GM19239 (cell line): ENCODE measurements around the gene LYPD6B.
A peak's percentile ranks its signal among the peaks of the same experiment; 100 is the strongest.

Experiments
- DNase-seq: peaks from one replicate; pipeline ENCODE4 v3.0.0; 2011; ENCODE audit warnings: low spot score; ENCODE audit not compliant: insufficient read length
- FAIRE-seq: peaks from 2 replicates; lab custom pipeline; 2011; peaks lifted over from hg19 to GRCh38; lab: Jason Lieb, UNC

Gene LYPD6B

GRCh38 chr2:149100739-149101699 is 62.5 kb downstream of the LYPD6B start:
- no peak for DNase-seq
- no peak for FAIRE-seq

- no peak for FAIRE-seq
- DNase-seq: no peak
These were observed 63.3 kb downstream of the LYPD6B start for GRCh38 chr2:149101818-149102217.

DNA sequence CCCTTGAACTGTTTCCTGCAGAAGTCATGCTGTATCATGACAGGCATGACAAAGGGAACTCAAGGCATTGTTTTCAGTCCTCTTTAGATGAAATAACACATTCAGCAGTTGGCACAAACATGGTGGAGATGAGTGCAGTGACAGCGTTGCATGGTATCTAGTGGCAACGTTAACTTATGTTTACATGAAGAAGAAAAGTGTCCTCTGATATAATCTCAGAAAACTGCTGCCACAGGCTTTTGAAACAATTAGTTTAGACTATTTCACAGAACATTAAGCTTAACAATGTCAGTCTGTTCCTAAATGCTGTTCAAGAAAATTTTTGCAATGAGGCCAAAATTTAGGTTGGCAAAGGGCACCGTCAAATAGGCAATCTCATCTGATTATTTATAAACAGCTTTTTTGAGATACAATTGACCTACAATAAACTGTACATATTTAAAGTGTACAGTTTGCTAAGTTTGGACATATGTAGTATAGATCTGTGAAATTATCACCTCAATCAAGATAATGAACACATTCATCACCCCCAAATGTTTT is 64.7 kb downstream of the LYPD6B start:
- no peak for DNase-seq
- FAIRE-seq: no peak

DNA sequence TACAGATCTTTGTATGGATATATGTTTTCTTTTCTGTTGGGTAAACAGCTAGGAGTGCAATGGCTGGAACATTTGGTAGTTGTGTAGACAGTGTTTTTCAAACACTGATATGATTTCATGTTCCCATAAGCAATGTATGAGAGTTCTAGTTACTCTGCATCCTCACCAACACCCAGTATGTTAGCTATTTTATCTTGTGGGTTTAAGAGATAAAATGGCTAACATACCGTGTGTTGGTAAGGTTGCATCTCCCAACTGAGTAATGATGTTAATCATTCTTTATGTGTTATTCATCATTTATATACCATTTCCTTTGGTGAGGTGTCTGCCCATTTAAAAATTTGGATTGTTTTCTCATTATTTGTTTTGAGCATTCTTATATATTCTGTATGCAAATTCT is 65.7 kb downstream of the LYPD6B start:
- no peak for FAIRE-seq

GRCh38 chr2:149112068-149112467 is 73.6 kb downstream of the LYPD6B start:
- FAIRE-seq: no peak
- DNase-seq: no peak

More for the DNA sequence above, 65.7 kb downstream of the LYPD6B start:
- DNase-seq: no peak

- DNase-seq: no peak
- FAIRE-seq: no peak
These were observed 74.2 kb downstream of the LYPD6B start for GRCh38 chr2:149112713-149113112.

DNA sequence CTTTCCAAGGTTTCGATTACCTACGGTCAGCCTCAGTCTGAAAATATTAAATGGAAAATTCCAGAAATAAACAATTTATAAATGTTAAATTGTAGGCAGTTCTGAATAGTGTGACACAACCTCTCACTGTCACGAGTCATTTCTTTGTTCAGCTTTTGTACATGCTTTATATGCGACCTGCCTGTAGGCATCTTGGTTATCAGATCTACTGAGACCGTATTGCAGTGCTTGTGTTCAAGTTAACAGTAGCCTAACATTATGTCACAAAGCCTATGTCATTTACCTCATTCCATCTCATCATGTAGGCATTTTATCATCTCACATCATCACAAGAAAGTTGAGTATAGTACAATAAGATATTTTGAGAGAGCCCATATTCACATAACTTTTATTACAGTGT is 77.3 kb downstream of the LYPD6B start:
- no peak for FAIRE-seq
- DNase-seq: no peak

GRCh38 chr2:149119368-149119767 is 80.9 kb downstream of the LYPD6B start:
- DNase-seq: no peak
- FAIRE-seq: no peak

- FAIRE-seq (no peak), DNase-seq (no peak)
These were observed 84.0 kb downstream of the LYPD6B start for GRCh38 chr2:149122516-149122915.

GRCh38 chr2:149125031-149125725 is 86.7 kb downstream of the LYPD6B start:
- DNase-seq (no peak), FAIRE-seq (no peak)

DNA sequence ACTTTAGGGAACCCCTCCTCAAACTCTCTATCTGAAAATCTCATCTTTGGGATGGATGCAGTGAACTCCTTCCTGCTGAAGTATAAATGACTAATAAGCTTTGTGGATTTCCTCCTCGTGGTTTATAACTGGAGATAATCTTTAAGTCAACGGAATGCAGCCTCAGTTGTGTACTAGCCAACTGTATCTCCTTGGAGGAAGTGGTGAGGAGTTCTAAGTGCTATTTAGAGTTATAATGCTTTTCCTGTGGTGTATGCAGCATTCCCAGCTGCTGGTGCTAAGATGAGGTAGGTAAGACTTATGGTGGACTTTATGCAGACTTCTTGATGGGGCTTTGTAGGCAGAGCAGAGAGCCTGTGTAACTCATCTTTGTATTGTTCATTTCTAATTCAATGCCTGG is 90.9 kb downstream of the LYPD6B start:
- FAIRE-seq: no peak
- DNase-seq: no peak

- FAIRE-seq (no peak), DNase-seq (no peak)
These were observed 93.8 kb downstream of the LYPD6B start for GRCh38 chr2:149132339-149132738.

GRCh38 chr2:149132901-149133300 is 94.4 kb downstream of the LYPD6B start:
- no peak for FAIRE-seq
- DNase-seq: no peak

DNA sequence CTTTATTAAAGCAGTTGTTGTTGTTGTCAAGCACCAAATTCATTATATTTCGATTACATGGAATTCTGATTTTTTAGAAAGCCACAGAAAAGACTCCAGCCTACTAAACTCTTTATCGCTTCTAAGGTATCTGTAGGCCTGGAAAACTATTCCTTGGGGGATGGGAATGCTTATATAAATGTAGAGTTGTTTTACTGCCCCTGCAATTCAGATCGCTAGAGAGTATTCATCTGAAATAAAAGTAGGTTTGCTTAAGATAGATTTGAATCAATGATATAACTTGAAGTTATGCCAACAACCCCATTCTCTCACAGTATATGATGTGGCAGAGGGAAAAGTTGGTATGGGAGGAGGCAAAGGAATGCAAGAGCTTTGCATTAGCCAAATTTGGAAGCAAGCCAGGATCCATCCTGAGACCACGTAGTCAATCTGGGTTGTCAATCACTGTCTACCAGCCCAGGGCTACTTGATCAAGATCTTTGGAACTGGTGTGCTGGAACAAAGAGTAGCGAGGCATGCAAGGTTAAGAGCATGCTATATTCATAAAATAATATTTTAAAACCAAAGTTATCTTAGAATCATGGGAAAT is 95.9 kb downstream of the LYPD6B start:
- no peak for FAIRE-seq
- no peak for DNase-seq

DNA sequence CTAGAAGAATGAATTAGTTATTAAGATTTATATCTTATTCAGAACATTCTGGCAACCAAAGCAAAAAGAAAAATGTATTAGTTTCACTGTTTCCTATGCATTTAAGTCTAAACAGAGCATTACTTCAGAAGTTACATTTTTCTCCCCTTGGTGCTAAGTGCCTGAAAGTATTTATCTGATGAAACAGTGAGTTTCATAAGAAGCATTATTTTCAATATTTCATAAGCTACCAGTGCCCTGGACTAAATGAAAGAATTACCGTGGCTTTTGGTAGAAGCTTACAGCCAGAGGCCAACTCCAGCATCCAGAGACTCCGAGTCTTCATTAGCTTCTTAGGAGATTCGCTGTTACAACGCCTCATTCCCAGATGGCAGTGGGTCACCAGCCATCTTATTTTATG is 97.6 kb downstream of the LYPD6B start:
- DNase-seq: no peak

DNA sequence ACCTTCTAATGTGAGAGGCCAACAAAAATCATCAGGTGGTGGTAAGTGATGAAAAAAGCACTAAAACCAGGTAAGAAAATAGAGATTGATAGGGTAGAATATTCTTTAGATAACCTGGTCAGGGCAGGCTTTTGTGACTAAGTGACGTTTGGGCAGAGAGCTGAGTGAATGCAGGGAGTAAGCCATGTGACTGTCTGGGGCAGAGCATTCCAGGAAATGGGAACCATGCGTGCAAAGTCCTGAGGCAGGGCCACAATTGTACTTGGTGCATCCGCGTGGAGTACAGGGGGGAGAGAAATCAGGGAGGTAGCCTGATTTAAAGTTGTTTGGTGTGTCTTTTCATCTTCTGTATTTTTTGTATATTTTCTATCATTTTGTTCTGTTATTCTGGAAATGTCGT is 102.5 kb downstream of the LYPD6B start:
- no peak for FAIRE-seq

More for the DNA sequence above, 97.6 kb downstream of the LYPD6B start:
- FAIRE-seq: no peak

GRCh38 chr2:149143734-149144133 is 105.2 kb downstream of the LYPD6B start:
- DNase-seq: no peak
- FAIRE-seq: no peak

More for the DNA sequence above, 102.5 kb downstream of the LYPD6B start:
- DNase-seq: no peak

DNA sequence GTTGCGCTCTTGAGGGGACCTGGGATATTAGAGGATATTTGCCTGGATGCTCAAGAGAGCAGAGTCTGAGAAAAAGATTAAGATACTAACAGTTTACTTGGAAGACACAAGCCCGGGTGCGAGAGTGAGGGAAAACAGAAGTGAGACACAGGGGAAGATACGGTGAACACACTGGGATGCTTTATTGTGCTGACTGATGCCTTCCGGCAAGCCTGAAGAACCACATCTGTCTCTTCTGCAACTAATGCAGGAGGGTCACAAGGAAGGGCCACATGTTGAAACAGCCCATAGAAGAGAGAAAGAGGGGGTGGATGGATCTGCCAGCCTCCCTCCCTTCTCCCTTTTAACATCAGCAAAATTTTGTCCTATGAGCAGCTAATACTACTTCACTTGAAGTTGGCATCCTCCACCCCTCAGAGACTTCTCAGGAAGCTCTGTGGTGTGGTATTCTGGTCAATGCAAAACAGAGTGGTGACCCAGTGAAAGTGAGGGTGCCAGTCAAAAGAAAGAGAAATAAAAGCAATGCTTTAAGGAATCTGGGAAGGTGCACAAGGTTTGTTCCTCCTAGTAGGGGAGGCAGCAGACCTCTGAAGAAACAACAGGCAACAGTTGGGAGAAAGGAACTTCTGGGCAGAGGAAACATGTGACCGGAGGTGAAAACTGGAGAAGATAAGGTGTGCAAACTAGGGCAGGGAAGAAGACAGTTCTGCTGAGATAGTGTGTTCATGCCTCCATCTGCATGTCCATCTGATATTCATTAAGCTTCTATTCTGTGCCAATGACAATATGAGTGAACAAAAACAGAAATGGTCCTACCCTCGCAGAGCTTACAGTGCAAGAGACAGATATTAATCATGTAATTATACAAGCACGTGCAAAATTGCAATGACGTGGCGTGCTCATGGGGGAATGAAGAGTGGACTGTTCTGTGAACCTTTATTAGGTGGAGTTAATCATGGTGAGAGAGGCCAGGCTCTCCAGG is 107.1 kb downstream of the LYPD6B start:
- DNase-seq: no peak
- peak; percentile 45 for FAIRE-seq

DNA sequence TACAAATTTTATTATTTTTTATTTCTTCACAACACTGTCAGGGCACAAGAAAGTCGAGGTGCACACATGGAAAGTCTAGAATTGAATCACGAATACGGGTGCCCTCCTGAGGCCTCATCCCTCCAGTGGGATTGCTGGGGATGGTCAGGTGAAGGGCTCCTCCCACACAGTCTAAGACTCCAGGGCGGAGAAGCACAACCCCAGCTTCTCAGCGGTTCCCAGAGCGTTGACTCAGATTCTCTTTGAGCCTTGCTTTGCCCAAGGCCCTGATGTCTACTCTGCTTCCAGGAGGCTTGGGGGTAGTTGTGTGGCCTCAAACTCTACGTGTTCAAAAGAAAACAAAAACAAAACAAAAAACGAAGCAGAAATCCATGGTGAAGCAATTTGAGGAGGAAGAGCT is 108.4 kb downstream of the LYPD6B start:
- DNase-seq (no peak), FAIRE-seq (no peak)
